ENCODE results near the gene LY86.

DNA sequence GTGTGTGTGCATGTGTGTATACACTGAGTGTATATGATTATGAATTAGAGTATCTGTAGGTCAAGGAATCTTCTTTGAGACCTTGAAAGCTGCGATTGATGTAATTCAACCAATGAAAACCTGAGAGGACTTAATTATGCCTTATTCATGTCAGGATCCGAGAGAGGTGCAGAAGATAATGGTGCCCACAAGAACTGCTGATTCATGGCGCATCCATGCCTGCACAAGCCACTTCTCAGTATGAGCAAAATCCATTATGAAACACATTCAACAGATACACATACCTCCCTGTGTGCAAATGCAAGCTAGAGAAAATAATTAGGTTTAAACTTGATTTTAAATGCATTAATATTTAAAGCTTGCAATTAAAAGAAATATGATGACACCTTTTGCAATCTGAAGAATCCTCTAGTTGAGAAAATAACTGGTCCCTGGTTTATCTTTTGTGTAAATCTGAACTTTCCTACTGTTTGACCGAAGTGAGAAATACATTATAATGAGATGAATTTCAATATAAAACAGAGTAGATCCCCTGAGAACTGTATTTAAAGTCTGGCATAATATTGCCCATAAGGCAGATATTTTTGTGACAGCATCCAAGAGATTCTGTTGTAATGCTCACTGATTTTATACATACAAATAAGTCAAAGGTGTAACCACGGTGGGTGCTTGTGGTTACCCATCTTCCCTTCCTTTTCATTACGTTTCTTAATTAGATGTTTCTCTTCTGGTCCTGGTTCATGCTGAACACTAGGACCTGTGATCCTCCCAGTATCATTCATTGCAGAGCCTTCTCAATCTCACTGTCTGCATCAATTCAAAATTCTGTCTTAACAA lies 45.6 kb downstream of the LY86 start:
- TF ChIP-seq, protein P1, sequence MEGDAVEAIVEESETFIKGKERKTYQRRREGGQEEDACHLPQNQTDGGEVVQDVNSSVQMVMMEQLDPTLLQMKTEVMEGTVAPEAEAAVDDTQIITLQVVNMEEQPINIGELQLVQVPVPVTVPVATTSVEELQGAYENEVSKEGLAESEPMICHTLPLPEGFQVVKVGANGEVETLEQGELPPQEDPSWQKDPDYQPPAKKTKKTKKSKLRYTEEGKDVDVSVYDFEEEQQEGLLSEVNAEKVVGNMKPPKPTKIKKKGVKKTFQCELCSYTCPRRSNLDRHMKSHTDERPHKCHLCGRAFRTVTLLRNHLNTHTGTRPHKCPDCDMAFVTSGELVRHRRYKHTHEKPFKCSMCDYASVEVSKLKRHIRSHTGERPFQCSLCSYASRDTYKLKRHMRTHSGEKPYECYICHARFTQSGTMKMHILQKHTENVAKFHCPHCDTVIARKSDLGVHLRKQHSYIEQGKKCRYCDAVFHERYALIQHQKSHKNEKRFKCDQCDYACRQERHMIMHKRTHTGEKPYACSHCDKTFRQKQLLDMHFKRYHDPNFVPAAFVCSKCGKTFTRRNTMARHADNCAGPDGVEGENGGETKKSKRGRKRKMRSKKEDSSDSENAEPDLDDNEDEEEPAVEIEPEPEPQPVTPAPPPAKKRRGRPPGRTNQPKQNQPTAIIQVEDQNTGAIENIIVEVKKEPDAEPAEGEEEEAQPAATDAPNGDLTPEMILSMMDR (IDR thresholded peaks at IDR 0.05) = no peak
- no peak for TF ChIP-seq POLR2A (IDR thresholded peaks at IDR 0.05)

All from thyroid gland (tissue), 4 donors.